ENCODE data around the gene STH.

STH gene

GRCh38 chr17:46039592-46040186, 40.6 kb downstream of the STH start:
- no peak for DNase-seq (ENCODE audit: extremely low spot score)
- POLR2A ChIA-PET = no interaction called here
- CTCF ChIA-PET = interaction anchor here (0.8 to 5.0 kb wide), 7 partner anchors 9 to 208 kb away, joined by 3 to 16 read pairs (median 3); no protein-coding TSS in a partner anchor
- TF ChIP-seq, protein P1, sequence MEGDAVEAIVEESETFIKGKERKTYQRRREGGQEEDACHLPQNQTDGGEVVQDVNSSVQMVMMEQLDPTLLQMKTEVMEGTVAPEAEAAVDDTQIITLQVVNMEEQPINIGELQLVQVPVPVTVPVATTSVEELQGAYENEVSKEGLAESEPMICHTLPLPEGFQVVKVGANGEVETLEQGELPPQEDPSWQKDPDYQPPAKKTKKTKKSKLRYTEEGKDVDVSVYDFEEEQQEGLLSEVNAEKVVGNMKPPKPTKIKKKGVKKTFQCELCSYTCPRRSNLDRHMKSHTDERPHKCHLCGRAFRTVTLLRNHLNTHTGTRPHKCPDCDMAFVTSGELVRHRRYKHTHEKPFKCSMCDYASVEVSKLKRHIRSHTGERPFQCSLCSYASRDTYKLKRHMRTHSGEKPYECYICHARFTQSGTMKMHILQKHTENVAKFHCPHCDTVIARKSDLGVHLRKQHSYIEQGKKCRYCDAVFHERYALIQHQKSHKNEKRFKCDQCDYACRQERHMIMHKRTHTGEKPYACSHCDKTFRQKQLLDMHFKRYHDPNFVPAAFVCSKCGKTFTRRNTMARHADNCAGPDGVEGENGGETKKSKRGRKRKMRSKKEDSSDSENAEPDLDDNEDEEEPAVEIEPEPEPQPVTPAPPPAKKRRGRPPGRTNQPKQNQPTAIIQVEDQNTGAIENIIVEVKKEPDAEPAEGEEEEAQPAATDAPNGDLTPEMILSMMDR (IDR thresholded peaks at IDR 0.05; ENCODE audit: control extremely low read depth, extremely low read depth, low read depth, missing control alignments) = no peak

- DNase-seq (ENCODE audit: extremely low spot score) = no peak
- TF ChIP-seq, protein P1 (IDR thresholded peaks at IDR 0.05; ENCODE audit: control extremely low read depth, extremely low read depth, low read depth, missing control alignments) = no peak
- ChIA-PET CTCF (interaction anchor here (0.9 to 4.8 kb wide), 6 partner anchors 9 to 174 kb away, joined by 3 to 29 read pairs (median 4); partner anchors contain the start of gene KANSL1), POLR2A (no interaction called here)
Measured at GRCh38 chr17:46042246-46042645, 43.2 kb downstream of the STH start.

DNA sequence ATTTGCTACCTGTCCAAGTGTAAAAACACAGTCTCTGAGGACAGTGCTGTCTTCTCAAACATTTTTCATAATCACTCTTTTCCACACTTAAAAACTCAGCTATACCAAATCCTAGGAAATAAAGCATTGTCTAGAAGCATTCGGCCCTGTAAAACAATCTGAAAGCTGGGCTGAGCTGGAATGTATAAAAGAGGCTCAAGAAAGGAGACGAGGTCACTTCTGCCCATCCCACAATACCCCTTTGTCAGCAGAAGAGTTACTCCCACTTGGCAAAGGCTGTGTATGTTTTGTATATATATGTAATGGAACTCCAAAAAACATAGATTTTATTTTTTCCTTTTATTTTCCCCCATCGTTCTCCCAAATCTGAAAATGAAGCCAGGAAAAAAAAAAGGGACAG, 43.9 kb downstream of the STH start:
- ChIA-PET POLR2A (no interaction called here), CTCF (interaction anchor here (0.9 to 4.8 kb wide), 7 partner anchors 8 to 173 kb away, joined by 3 to 29 read pairs (median 4); partner anchors contain the start of gene KANSL1)
- DNase-seq (ENCODE audit: extremely low spot score) = no peak
- TF ChIP-seq, protein P1 (IDR thresholded peaks at IDR 0.05; ENCODE audit: control extremely low read depth, extremely low read depth, low read depth, missing control alignments) = no peak

DNA sequence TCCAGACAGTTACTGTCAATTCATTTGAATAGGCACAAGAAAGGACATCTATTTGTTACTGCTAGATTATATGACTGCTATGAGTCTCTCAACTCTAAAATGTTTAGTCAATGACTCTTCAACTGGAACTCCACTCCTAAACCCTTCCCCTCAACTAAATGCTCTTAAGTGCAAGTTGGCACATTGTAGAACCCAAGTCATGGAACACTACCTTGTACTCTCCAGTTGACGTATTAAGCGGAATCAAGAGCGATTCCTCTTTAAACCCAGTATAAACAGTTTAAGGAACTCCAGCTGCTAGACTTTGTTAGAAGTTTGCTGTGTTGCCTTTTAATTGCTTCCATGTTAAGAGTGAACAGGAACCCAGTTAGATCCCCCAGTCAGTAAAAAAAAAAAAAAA, 44.6 kb downstream of the STH start:
- DNase-seq (ENCODE audit: extremely low spot score) = no peak
- POLR2A ChIA-PET = no interaction called here
- TF ChIP-seq, protein P1 (IDR thresholded peaks at IDR 0.05; ENCODE audit: control extremely low read depth, extremely low read depth, low read depth, missing control alignments) = no peak
- CTCF ChIA-PET = interaction anchor here (0.8 to 4.8 kb wide), 27 partner anchors 8 to 168 kb away, joined by 3 to 29 read pairs (median 6); partner anchors contain the start of gene KANSL1

DNA sequence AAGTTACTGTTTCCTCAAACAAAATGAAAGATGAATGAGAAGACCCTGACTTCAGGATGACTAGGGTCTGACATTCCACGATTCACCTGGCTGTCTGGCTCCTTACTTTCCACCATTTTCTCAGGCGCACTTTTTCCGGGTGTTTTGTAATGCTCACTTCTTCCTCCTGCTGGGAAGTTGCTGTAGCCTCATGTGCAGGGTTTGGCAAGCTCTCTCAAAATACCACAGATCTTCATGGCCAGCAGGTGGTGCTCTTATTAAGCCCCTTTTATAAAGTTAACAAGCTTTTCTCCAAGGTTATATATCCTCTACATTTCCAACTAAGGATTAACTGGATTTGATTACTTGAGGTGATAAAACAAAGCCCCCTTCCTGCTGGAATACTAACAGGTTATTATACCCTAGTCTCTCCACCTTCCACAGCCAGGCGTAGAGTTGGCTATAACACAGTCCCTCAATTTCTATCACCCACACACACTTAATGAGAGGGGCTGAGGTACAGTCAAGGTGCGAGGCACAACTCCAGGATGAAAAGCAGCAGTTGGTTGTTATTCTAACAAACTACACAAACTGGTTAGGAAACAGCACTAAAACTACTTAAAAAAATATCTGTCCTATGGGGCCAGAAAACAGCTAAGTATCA, 45.4 kb downstream of the STH start:
- TF ChIP-seq, protein P1 (IDR thresholded peaks at IDR 0.05; ENCODE audit: control extremely low read depth, extremely low read depth, low read depth, missing control alignments) = peak; percentile 66
- CTCF ChIA-PET = interaction anchor here (0.8 to 4.8 kb wide), 31 partner anchors 9 to 171 kb away, joined by 3 to 29 read pairs (median 6); partner anchors contain the start of gene KANSL1
- POLR2A ChIA-PET = no interaction called here
- no peak for DNase-seq (ENCODE audit: extremely low spot score)

GRCh38 chr17:46044989-46045388, 45.9 kb downstream of the STH start:
- DNase-seq (ENCODE audit: extremely low spot score) = no peak
- CTCF ChIA-PET = interaction anchor here (0.9 to 4.8 kb wide), 28 partner anchors 9 to 170 kb away, joined by 3 to 29 read pairs (median 6); partner anchors contain the start of gene KANSL1
- TF ChIP-seq, protein P1 (IDR thresholded peaks at IDR 0.05; ENCODE audit: control extremely low read depth, extremely low read depth, low read depth, missing control alignments) = no peak
- POLR2A ChIA-PET = no interaction called here
